Keratinocyte (primary cell): ENCODE data around the gene JAK1.

Experiments
- EZH2 ChIP-seq: IDR thresholded peaks from one replicate; pipeline ENCODE4 v1.6.1; 2012; ENCODE audit warnings: inconsistent platforms, mild to moderate bottlenecking, low read length, moderate library complexity
- TF ChIP-seq, protein P1 (sequence below), 3 experiments: IDR thresholded peaks in 1 of 3; conservative IDR thresholded peaks in 1 of 3; optimal IDR thresholded peaks in 1 of 3; 2 replicates in 2 of 3; 3 replicates in 1 of 3; pipeline versions ENCODE3 to v1.5.1; 2011; ENCODE audit warnings: low read length in 3 of 3, mild to moderate bottlenecking in 3 of 3, moderate library complexity in 2 of 3, control low read depth in 1 of 3, inconsistent platforms in 1 of 3; ENCODE audit not compliant: insufficient read depth in 2 of 3; ENCODE audit errors: extremely low read depth in 1 of 3

DNA sequence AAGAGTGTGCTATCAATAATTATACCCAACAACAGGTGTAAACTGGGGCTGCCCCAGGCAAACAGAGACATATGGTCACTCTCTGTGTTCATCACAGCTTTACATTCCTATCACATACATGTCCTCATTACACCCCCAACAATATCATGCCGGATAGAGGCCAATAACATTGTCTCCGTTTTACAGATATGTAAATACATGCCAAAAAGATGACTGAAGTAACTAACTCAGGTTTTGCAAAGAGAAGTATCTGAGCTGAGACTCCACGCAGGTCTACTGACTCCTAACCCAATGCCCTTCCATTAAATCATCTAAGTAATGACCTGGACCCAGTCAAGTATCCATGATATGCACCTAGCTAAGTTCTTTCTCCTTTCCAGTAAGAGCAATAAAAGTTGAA, 55.0 kb downstream of the JAK1 start:
- TF ChIP-seq, protein P1, sequence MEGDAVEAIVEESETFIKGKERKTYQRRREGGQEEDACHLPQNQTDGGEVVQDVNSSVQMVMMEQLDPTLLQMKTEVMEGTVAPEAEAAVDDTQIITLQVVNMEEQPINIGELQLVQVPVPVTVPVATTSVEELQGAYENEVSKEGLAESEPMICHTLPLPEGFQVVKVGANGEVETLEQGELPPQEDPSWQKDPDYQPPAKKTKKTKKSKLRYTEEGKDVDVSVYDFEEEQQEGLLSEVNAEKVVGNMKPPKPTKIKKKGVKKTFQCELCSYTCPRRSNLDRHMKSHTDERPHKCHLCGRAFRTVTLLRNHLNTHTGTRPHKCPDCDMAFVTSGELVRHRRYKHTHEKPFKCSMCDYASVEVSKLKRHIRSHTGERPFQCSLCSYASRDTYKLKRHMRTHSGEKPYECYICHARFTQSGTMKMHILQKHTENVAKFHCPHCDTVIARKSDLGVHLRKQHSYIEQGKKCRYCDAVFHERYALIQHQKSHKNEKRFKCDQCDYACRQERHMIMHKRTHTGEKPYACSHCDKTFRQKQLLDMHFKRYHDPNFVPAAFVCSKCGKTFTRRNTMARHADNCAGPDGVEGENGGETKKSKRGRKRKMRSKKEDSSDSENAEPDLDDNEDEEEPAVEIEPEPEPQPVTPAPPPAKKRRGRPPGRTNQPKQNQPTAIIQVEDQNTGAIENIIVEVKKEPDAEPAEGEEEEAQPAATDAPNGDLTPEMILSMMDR (optimal IDR thresholded peaks at IDR 0.05 in 1 of 3, IDR thresholded peaks at IDR 0.05 in 1 of 3, conservative IDR thresholded peaks at IDR 0.05 in 1 of 3; ENCODE audit: extremely low read depth in 1 of 3, insufficient read depth in 2 of 3, low read length in 3 of 3): no peak
- TF ChIP-seq EZH2: no peak
